HG02885 (cell line): Measurements from ENCODE around the gene SNN.

Source experiments
- ATAC-seq: cut with Tn5 transposase; IDR thresholded peaks from one replicate; pipeline ENCODE4 v1.9.1; 2021; ENCODE audit warnings: mild to moderate bottlenecking; ENCODE audit not compliant: unreplicated experiment, poor library complexity

Gene SNN

GRCh38 chr16:11692651-11693050 is 24.4 kb downstream of the SNN start:
- no peak for ATAC-seq

DNA sequence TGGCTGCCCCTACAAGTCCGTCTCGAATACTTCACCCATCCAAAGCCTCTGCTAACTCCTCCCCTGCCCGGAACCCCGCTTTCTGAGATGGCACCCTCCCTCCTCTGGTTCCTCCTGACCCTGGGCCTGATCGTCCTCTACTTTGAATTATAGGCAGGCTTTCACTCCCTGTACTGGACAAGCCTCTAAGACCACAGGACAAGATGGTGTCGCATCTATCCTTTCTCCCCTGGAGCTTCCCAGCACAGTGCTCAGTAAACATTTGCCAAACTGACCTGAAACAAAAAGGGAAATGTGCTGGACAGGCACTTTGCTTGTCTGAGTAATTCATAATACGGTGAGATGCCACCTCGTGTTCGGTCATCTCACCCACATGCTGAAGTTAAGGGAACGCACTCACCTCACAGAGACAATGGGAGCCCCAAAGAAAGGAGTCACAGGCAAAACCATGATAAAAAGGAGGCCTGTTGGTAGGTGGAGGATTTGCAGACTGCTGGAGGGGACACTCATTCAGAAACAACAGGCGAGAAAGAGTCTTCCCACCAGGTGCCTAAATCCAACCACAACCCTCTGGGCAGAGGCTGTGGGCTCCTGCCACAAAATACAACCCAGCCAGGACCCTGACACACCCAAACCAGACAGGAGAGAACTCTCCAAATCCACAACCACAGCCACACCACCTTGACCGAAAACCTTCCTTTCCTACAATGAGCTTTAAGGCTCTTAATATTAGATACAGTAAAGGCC is 28.2 kb downstream of the SNN start:
- no peak for ATAC-seq

- no peak for ATAC-seq
These were observed 29.1 kb downstream of the SNN start for GRCh38 chr16:11697319-11697718.

- ATAC-seq, result no peak
These were observed 30.0 kb downstream of the SNN start for GRCh38 chr16:11698271-11698689.

DNA sequence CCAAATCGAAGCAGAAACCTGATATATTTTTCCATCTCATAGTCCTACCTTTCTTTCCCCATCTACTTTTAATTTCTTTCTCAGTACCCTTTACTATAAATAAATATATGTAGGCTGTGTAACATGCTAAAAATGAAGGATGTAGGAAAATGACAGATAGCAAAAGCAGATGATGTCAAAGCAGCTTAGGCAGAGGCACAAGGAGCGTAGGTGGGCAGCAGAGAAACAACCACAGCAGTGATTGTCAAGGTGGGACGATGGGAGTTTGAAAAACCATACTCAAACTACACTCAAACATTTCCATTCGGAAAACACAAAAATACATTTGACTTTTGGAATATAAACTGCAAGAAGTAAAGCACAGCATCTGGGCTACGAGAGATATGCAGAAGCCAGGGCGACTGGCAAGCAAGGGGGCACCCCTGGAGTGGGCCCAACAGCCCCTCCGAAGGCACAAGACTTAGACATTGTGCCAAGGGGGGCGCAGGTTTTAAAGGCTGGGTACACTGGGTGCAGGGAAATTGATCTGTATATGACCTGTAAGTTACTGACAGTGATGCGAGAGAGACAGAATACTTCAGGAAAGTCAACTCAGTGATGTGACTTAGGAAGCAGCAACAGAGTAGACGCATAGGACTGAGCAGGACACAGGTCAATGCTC is 31.1 kb downstream of the SNN start:
- no peak for ATAC-seq

DNA sequence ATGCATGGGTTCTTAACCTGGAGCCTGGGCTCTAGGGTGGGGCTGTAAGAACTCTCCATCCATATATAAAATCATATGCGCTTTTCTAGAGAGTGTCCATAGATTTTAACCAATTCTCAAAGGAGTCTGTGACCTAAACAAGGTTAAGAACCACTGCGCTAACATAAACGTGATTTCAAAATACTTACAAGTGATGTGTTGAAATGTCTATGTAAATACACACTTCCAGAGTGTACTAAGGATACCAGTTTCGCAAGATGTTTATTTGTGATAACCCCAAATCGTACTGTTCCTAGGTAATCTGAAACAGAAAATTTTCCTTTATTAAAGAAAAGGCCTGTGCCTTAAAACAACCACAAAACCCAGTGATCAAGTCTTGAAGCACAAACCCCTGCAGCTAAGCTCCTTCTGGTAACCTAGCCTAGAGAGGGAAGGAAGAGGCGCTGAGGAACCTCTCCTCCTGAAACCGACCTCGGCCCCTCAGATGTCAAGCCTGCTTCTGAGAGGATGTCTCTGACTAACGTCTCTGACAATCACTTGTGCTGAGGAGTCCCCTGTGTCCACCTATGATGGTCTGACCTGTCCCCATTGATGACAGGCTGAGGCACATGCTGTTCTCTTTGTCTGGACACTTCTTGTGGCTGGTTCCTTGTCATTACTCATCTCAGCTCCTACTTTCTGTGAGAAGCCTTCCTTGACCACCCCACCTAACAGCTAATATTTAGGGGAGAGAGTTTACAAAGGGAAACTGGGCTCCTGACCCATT is 32.2 kb downstream of the SNN start:
- no peak for ATAC-seq

DNA sequence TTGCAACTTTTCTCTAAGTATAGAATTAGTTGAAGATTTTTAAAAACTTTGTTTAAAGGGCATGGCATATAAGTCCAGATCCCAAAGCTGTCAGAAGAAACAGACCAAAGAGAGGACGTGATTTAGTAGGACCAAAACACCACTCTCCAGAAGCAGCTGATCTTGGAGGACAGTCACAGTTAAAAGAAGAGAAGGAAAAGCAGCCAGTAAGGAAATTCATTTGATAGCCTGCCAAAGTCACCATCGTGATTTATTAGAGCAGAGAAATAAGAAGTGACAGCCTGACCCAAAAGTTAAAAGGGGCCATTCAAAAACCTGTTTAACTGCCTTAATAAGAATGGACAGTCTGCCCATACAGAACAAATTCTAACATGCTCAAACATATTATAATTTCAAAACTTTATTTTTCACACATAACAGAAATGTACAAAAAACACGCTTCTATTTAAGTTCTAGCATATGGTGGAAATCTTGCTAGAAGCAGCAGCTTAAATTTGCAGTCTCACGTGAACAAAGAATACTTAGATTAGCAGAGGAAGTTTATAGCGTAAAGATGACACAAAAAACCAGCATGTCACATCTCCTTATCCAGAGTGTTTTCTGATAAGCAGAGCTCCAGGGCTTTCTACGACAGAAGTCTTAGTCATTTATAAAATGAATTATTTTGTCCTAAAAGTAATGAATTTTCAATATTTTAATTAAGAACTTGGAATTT is 37.2 kb downstream of the SNN start:
- no peak for ATAC-seq

GRCh38 chr16:11706180-11706742 is 38.0 kb downstream of the SNN start:
- no peak for ATAC-seq

- ATAC-seq, result no peak
These were observed 39.5 kb downstream of the SNN start for GRCh38 chr16:11707679-11708197.

DNA sequence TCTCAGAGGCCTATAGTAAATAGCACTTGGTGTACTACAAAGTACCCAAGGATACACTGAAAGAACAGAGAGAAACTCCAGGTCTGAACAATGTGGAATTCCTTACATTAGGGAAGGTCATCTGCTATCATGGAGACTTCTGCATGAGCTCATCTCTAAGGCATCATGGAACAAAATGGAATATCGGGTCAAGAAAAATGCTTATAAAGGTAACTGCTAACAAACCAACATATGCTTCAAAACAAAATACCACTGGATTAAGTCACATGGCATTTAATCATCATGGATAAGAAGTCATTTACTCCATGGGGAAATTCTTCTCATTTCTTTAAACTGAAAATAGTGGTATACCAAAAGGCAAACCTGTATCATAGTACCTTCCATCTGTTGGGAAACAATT is 40.2 kb downstream of the SNN start:
- no peak for ATAC-seq

- ATAC-seq, result no peak
These were observed 43.4 kb downstream of the SNN start for GRCh38 chr16:11711662-11712061.

DNA sequence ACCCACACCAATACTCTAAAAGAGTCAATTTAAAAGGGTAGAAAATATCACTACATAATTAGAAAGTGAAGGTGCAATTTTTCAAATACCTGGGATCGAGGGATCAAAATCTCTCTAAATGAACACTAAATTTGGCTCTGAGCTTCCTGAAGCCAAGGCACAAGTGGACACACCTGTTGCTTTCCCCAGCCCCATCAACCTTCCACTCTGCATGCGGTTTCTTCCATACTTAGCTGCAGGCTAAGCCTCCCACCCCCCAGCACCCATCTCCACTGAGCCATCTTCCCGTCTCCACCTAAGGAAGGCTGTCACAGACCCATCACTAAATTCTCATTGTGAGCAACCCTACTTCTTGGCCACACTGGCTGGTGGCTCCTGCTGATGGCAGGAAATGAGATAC is 43.9 kb downstream of the SNN start:
- ATAC-seq, result no peak

DNA sequence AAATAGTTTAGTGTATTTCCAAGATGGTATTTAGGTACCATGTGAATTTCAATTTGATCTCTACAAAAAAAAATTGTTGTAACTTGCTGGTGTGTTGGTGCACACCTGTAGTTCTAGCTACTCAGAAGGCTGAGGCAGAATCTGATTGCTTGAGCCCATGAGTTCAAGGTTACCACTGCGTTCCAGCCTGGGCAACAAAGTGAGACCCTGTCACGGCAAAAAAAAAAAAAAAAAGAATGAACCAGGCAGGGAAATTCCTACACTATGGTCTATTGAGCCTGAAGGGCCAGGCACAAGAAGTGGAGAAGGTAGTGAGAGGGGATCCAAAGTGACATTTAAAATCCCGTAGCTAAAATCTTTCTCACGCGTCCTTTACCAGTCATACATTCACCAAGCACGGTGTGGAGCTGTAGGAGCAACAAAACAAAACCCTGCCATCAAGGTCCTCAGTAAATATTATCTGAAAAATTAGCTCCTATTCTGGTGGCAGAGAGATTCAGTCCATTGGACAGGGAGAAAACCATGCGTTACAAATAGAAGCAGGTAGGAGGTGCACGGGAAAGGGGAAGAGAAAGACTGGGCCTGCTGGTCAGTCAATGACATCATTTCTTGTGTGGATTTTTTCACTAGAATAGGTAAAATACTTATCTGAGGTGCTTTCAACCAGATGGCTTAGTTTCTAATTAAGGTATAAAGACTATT is 47.1 kb downstream of the SNN start:
- ATAC-seq, result no peak

DNA sequence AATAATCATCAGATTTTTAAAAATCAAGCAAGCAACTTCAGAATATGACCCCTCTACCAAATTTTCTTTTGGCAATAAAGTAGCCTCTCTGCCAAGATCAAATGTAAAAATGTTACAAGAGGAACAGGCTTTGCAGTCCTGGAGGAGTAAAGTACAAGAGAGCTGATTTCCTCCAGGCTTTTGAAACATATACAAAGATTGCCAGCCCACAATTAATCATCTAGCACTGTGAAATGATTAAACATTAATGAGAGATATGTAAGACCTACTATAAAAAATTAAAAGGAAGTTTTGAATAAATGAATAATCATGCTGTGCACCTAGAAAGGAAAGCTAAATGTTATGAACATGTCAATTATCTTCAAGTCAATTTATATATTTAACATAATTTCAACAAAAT is 48.1 kb downstream of the SNN start:
- no peak for ATAC-seq

DNA sequence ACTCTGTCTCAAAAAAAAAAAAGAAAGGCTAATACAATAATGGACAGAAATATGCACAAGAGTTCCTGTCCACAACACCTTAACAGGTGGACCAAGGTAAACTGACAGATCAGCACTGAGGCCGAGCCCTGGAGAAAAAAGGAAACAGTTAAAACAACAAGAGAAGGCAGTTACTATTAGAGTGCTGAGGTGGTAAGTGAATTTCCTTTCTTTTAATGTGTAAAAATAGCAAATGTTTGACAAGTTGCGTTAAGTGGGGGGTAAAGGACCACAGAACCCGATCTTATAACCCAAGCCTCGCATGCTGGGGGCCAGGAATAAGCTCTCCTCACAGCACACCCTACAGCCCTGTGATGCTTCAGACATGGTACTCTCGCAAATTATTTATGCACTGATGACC is 49.6 kb downstream of the SNN start:
- no peak for ATAC-seq

DNA sequence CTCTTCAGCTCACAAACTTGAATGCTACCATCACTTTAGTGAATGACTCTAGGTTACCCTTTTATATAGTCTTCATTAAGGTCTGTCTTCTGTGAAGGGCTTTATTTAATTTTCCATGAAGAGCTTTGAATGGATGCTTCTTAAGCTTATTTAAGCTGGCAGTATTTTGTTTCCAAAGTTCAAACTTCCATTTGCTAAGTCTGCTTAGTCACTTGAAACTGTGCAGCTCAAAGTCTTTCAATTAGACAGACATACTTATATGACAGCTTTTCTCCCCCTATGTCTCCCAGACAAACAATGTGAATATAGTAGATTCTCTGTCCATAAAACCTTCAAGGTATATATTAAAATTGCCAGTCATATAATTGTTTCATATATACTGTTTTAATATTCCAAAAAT is 50.9 kb downstream of the SNN start:
- ATAC-seq, result no peak

DNA sequence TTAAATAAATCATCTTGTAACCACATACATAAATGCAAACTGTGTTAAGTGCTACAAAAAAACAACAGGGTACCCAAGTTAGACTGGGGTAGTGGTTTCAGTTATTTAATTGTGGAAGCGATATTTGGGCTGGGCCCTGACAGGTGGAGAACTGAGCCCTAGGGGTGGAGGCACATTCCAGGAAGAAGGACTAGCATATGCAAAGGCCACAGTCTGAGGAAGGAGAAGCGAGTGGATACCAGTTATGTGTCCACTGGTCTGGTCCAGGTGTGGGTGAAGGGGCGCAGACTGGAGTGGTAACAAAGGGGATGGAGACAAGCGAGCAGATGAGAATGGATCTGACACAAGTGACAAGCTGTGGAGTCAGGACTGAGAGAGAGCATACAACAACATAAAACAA is 51.5 kb downstream of the SNN start:
- ATAC-seq, result no peak

DNA sequence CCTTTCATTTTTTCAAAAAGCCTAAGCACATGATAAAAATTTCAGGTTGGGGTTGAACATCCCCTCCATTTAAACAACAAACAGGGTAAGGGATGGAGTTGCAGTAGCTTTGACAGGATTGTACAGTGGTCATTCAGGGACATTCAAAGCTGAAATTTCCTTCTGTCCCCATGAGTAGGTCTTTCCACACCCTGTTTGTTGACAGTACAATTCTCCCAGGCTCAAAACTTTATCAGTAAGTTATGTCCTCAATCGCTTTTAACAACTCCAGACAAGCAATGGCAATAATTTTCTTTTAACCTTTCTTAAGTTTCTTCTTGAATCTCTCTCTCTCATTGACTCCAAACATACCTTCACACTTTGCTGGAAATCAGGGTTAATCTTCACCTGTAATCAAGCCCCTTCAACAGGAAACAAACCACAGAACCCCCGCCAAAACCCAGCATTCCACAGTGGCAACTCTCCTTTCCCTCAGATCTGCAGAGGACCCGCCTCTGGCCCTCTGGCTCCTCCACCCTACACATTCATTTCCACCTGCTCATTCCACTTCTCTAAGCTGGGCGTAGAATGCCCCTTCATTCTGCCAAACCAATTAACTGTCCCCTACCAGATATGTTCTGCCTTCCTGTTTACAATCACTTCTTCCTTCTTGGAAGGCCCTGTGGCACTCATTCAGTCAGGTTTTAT is 53.7 kb downstream of the SNN start:
- ATAC-seq, result no peak

DNA sequence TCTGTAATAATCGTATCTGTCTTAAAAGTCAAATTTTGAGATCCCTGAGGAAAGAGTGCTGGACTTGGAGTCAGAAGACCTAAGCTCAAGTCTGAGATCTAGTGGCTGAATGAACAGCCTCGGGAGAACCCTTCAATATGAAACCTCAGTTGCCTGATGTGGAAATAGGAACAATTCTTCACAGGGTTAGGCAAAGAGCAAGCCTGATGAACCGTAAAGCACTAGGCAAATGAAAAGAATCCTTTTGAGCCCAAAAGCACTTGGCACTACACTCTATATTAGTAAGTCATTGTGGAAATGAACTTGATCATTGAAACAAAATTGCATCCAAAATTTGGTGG is 54.2 kb downstream of the SNN start:
- ATAC-seq, result no peak
